Right ventricle myocardium superior (tissue), 1 donor: ENCODE measurements around the gene OSBPL10. TPM values are rescaled to one million over a fixed set of nuclear protein-coding genes. Genes with fewer than 3 reads are reported as not detected.

ENCODE experiments used
- ATAC-seq: fragments of 200-7000 bp; cut with Tn5 transposase; one replicate; pipeline ENCODE4 v1.9.1; 2020; ENCODE audit warnings: mild to moderate bottlenecking; ENCODE audit not compliant: poor library complexity
- DNase-seq: peaks from one replicate; pipeline ENCODE4 v3.0.0-alpha.2; 2020
- intact Hi-C: fragments of 100-400 bp; cut with DNase I; formaldehyde crosslinking; loops from one replicate; pipeline ENCODE4 v1.11.2; 2022
- total RNA-seq: library from RNA; stranded (reverse); fragmentation: NEBNext Ultra II Directional; extraction: Animal tissue kit (Norgen Biotek cat#: 25700); gene quantifications from one replicate; pipeline ENCODE4 v1.2.1, GENCODE V29; 2021
- donor health status: DM: no; HTN: yes; CAD: no; lungs with severe emphysema.

Gene OSBPL10
- total RNA-seq, 1 donor from 2014 or later = 5.1 TPM

DNA sequence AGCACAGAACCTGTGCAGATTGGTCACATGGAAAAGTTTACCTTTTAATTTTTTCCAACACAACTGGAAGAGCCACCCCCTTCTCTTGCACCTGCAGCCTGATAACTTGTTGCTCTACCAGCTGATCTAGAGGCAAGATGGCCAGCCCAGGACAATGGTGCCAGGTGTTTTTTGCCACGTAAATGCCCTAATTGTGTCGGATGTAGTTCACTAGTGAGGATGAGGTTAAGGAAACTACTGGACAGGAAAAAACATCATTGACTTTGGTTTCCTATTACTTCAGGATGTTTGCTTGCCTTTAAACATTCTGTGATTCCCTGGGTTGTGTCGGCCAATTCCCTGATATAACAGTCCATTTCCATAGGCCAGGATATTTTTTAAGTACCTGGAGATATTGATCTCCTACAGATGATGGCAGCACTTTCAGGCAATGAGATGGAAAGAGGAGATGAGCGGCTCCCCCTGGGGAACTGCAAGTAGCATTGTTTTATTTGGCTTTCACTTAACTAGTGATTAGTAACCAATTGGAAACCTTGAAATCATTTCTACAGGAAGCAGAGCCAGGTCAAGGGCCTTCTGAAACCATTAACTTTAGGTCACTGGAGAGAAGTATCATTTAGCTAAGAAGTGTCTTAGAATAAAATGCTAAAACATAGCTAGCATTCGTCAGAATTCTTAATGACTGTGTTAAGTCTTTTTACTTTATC is 72.5 kb downstream of the OSBPL10 start:
- DNase-seq (no peak), ATAC-seq (no peak)
- intact Hi-C loops = no loop called here

DNA sequence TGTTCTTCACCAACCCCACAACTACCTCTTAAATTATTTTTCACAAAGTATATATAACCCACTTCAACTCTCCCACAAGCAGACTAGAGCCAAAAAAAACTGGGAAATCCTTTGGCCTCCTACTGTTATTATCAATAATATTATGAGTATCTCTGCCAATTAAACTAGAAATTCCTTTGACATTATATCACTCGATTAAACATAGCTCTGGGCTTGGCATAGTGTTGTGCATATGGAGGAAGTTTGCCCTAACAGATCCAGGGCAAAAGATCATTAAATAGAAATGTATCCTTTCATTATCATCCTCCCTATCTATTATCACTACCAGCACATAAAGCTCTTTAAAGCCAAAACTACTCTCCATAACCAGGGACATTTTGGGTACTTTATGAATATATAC is 74.9 kb downstream of the OSBPL10 start:
- DNase-seq = no peak
- intact Hi-C loops = no loop called here
- ATAC-seq = no peak

DNA sequence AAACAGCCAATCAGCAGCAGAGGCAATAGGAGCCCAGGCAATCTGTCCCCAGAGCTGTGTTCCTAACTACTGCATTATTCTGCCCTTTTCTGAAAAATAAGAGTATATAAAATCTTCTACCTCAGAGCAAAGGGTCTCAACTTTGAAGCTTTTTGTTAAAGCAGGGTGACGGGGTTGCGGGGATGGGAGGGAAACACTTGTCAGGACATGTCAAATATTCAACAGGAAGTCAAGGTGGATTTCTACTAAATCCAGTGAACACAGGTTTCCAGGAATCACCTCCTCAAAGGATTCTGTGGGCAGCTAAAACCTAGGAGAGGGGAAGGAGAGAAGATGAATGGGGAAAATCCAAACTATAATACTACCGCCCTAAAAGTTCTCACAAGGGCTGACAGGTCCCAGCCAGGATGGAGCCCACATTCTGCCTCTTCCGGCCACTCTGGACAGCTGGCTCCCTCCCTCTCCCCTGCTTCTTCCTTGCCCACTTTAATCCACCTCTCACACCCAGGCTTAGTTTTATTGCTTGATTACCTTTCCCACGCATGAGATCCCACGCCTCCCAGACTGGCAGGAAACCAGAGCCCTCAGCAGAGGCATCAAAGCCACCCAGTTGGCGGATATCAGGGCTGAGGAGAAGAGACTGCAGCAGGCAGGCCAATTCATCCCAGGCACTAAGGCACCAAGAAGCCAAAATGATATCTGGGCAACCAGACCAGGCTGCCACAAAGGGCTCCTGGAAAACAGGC is 77.2 kb downstream of the OSBPL10 start:
- ATAC-seq = no peak
- intact Hi-C loops = no loop called here
- no peak for DNase-seq

DNA sequence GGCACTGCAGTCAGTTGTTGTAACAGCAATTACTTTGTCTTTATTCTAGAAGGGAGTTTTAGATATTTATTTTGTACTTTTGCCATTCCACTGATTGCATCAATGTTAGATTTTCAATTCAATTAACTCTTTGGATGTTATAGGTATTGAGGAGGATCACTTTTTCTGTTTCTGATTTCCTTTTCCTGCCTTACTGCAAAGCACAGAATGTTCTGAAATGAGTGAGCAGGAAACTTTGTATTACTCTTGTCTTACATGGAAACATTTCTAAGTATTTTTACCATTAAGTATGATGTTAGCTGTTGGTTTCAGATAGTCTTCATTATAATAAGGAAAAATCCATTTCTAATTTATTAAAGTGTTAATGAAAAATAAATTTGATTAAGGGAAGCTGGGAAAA is 80.5 kb downstream of the OSBPL10 start:
- no peak for ATAC-seq
- intact Hi-C loops = no loop called here
- DNase-seq = no peak

DNA sequence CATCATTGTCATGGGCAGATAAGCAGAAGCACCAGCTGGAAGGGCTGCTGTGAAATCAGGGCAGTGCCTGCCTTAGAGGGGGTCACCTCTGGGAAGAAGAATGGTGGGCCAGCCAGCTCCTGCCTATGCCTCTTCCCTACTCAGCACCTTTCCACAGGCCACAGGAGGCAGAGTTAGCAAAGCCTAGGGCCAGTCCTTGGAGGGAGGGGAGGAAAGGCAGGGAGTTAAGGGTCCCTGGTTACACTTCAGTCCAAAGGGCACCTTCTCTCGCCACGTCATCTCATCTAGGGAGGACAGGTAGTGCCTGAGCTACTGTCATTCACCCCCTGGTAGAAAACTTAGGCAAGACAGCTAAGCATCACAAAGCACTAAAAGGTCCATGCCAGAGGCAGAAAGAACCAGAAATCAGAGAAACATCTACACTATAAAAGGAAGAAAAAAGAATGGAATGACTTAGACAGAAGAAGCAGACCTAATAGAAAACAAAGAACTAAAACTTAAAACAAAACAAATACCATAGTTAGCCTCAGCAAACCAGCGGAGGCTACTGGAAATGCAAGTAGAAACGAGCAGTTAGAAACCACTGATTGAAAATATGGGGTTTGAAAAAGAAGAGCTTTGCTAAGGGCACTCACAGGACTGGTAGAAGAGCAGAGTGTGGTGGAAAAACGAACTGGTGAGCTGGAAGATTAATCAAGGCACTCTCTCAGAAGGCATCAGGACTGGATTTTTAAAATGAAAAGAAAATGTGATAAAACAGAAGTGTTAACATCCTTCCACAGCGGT is 84.2 kb downstream of the OSBPL10 start:
- intact Hi-C loops = no loop called here
- DNase-seq (no peak), ATAC-seq (no peak)

DNA sequence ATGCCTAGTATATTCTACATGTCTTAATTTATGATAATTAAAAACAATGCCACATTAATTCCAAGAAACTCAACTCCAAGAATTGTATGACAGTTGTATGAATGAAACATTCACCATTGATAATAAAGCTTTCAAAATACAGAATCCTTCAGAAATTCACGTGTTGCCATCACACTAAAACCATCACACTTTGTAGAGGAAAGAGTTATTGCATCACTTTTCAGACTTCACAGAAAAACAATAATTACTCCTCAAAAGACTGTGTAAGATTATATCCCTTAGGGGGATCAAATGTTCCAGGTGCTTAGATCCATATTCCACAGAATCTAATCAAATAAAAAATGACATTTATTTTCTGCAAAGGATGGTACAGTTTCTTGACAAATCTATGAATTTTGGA is 85.0 kb downstream of the OSBPL10 start:
- intact Hi-C loops = no loop called here
- DNase-seq (no peak), ATAC-seq (no peak)

DNA sequence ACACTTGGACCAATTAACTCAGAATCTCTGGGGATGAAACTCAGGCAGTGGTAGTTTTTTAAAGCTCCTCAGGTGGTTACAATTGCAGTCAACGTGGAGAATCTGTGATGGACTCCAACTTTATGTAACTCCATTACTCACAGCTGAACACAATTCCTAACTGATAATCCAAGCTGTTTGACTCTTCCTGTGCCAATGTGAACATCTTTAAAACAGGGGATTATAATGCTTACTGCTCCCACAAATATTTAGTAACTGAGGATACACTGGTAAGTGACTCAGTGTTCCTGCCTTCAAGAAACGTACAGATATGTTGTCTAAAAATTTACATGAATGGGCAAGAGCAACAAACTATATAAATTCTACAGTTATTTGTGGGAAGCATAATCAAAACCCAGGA is 85.6 kb downstream of the OSBPL10 start:
- intact Hi-C loops = no loop called here
- DNase-seq = no peak

DNA sequence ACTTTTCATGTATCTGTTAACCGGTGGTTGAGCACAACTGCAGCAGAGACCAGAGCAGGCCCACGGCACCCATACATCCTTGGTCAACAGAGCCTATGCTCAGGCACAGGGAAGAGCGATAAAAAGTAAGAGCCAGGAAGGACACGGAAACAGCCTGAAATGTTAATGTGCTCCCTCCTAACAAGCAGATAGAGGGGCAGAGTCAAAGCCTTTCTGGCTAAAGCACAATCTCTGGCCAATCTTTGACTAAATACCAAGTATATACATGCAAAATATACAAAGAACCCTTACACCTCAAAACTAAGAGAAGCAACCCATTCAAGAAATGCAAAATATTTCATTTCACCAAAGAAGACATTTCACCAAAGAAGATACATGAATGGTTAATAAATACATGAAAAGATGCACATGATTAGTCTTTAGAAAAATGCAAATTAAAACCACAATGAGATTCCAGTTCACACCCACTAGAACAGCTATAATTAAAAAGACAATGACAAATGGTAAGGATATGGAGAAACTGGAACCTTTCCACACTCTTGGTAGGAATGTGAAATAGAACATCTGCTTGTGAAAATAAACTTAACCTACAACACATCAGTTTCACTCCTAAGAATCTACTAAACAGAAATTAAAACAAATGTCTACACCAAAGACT is 88.0 kb downstream of the OSBPL10 start:
- ATAC-seq (no peak), DNase-seq (no peak)
- intact Hi-C loops = no loop called here

More for the DNA sequence above, 85.6 kb downstream of the OSBPL10 start:
- no peak for ATAC-seq

DNA sequence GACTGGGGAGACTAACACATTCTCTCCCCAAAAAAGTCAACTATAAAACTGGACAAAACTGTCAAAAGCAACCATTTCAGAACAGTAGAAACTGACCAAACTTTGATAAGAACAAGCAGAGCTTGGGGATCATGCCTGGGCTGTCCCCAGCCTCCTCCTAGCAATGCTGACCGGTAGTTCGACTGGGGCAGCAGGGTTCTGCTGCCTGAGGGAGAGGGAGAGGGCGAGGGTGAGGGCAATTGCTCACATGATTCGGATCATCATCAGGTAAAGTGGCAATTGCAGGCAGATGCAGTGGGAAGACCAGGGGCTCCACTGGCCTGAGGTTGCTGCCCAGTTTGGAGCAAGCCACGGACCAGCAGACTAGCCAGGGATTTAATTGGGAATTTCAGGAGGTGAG is 88.6 kb downstream of the OSBPL10 start:
- ATAC-seq = no peak
- DNase-seq = no peak
- intact Hi-C loops = no loop called here

DNA sequence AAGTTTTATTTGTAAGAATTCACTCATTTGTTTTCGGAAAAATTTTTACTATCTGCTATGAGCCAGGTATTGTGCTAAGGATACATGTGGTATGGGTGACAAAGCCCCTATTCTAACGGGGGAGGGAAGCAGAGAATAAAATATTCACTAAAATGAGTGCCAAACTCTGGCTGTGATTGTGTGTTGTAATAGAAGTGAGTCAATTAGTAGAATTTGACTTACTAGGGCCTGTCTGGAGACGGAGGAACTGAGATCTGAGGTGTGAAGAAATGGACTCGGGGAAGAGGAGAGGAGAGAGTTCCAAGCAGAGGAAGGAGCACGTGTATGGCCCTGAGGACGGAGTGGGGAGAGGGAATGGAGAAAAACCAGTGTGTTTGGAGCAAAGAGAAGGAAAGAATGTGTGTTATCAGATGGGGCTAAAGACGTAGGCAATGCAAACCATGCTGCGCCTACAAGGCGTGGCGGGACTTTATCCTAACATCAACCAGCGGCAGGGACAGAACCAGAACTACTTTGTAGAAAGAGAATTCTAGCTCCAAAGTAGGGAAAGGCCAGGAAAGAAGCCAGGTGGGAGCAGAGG is 89.1 kb downstream of the OSBPL10 start:
- intact Hi-C loops = no loop called here
- no peak for ATAC-seq

DNA sequence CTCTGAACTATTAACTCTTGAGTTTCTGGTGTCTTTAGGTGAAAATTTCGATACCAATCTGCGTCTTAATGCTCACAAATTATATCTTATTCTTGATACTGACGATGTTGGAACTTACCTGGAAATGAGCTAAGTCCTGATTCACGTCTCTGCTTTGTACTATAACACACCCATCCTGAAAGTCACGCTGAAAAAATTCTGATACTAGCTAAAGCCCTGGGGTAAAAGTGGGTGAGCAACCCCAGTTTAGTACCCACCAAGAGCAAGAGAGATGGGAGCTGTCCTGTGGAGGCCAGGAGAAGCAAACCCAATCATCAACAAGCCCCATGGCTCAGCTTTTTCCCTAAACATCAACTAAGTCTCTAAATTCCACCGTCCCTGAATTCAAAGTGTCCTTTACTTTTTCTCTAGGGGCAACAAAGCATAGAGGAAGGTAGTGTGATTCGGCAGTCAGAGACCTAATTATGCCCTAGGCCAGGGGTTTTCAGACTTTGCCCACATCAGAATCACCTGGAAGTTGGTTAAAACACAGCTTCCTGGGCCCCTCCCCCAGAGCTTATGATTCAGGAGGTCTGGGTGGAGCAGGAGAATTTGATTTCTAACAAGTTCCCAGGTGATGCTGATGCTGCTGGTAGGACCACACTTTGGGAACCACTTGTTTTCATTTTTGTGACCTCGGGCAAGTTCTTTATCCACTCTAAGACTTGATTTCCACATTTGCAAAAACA is 90.2 kb downstream of the OSBPL10 start:
- ATAC-seq (no peak), DNase-seq (no peak)
- intact Hi-C loops = no loop called here

More for the DNA sequence above, 89.1 kb downstream of the OSBPL10 start:
- DNase-seq = no peak

DNA sequence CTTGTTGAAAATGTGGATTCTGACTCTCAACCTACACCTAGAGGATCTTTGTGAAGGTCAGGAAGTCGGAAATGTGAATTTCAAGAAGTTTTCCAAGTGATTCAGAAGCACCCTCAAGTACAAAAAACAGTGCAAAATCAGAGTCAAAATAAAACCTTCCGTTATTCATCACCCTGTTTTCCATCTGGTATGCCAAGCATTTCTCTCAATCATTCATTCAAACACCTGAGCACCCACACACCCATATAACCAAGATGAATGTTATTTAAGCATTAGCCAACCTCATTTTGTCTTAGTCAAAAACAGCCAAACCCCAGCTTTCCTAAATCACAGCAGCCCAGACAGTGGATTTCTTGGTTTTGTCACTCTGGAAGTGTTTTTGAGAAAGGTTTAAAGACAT is 91.1 kb downstream of the OSBPL10 start:
- ATAC-seq = no peak
- no peak for DNase-seq
- intact Hi-C loops = no loop called here

DNA sequence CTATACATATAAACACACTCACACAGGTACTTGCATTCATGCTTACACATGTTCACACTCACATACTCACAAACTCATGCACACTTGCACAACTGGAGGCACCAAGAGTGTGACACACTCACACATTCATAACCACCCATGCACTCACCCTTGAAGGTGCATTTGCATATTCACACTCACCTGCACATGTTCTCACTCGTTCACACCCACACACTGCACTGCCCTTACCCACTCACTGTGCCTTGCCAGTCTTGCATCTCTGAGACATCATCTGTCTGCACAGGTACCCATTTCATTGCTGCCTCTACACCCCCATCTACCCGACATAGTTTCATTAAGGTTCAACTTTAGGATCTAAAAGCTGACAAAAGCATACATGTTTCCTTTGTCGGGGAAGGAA is 95.8 kb downstream of the OSBPL10 start:
- intact Hi-C loops = no loop called here
- DNase-seq (no peak), ATAC-seq (no peak)

DNA sequence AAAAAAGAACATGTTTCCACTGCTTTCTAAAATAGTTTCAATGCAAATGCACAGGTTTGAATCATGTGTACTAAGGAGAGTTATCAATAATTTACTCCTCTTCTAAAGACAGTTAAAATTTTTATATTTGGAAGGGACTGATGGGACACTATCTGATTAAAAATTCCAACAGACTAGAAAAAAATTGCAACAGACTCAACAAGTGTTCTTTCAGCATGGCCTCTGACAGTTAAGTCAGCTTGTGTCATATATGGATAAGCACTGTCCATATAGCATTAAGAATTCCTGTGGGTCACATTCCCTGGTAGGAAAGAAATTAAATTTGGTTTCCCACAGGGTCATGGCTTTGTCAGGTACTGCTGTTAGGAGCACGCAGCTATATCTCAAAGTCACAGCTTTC is 96.8 kb downstream of the OSBPL10 start:
- intact Hi-C loops = no loop called here
- no peak for ATAC-seq
- no peak for DNase-seq

DNA sequence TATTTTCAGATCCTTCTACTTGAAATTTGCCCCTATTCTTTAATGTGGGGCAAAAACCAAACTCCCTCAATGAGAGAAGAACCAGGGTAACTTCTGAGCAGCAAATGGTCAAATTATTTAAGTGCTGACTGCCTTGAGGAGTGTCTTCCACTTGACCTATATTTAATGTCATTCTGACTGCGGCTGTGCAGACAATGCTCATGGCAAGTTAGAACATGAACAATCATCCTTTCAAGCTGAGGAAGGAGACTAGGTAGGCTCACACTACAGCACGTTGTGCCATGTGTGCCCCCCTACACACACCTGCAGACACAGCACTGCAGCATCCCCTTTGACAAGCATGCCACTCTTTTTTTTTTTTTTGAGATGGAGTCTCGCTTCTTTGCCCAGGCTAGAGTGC is 98.2 kb downstream of the OSBPL10 start:
- intact Hi-C loops = no loop called here
- no peak for DNase-seq
- no peak for ATAC-seq

DNA sequence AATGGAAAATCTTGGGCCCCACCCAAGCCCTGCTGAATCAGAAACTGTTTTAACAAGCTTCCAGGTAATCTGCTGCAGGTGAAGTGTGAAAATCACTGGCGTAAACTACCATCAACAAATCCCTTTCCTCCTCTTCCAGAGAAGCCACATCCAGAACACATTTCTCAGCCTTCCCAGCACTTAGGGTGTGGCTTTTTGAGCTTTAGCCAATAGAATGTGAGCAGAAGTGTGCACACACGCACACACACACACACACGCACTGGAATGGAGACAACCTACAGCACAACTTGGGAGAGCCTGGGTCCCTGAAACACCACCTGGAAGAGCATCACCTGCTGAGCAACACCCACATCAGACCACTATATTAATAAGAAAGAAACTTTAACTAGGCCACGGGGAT is 98.6 kb downstream of the OSBPL10 start:
- ATAC-seq = no peak
- intact Hi-C loops = no loop called here

DNA sequence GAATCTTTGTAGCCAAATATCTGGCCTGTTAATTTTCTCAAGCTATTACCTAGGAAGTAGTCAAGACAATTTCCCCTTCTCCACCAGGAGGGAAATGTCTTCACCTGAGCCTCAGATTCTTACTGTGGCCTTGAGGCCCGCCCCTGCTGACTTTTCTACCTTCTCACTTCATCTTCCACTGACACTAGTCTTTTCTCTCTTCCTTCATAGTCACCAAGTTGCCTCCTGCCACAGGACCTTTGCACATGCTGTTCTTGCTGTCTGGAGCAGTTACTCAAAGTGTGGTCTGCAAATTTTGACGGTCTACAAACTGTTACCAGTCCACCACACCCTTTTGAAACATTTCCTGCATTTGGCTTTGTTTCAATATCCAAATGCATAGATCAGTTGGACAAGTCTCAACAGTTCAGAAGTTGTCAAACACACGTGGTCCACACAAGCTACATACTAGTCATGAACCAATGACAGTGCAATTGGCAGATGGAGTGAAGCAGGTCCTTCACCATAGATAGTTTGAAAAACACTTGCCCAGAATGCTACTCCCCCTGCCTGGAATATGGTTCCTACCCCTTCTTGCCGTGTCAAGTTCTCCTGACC is 100.5 kb downstream of the OSBPL10 start:
- DNase-seq (no peak), ATAC-seq (no peak)
- intact Hi-C loops = no loop called here

More for the DNA sequence above, 98.6 kb downstream of the OSBPL10 start:
- no peak for DNase-seq

DNA sequence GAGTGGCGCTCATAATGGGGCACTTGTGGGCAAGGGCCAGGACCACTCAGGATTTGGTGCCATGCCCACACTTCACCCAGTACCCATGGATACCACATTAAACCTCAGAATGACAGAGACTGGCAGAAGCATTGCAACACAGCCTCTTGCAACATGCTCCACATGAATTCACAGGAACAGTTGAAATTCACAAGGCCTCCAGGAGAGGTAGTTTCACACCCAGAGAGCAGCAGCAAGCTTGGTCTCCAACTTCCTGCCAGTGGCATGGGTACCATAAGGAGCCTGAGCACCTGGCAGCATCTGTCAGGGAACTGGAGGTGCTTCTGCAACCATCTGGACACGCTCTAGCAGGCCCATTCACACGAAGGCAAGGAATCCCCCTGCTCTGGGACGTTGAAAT is 101.0 kb downstream of the OSBPL10 start:
- ATAC-seq = no peak
- intact Hi-C loops = no loop called here
- no peak for DNase-seq
